SK-N-SH treated with all-trans-retinoic acid at 6 μM for 48 hours (cell line): Measurements from ENCODE around the gene UGT1A1.

Source experiments
- ARNTL ChIP-seq: fragments of 450-650 bp; formaldehyde crosslinking; IDR thresholded peaks from 2 replicates; pipeline ENCODE4 v1.5.0; 2020; ENCODE audit warnings: low read depth, mild to moderate bottlenecking, moderate library complexity, borderline replicate concordance
- PPARA ChIP-seq: fragments of 250-450 bp; sonication (Bioruptor Pico); IDR thresholded peaks from 2 replicates; pipeline ENCODE4 v1.5.0; 2020; ENCODE audit warnings: mild to moderate bottlenecking, borderline replicate concordance
- TF ChIP-seq, protein P1 (sequence below): fragments of 250-450 bp; sonication (Bioruptor Pico); IDR thresholded peaks from 2 replicates; pipeline ENCODE4 v1.5.1; 2021; ENCODE audit warnings: mild to moderate bottlenecking, moderate library complexity

DNA sequence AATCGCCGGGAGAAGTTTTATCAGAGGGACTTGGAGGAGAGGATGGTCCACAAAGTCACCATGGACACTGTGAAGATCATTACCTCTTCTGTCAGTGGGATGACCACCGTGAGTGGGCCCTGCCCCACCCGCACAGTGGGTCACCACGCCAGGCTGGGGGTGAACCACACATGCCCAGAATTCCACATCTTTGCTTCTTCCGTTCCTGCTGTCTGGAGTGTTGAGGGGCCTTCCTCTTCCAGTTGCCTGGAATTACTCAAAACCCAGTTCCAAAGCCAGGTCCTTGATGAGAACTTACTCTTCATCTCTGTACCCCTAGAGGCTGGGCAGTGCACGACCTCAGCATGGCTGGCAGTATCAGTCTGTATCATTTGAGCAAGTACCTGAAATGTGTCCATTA is 40.1 kb downstream of the UGT1A1 start:
- TF ChIP-seq PPARA (CRISPR knock-in tag) (no peak), ARNTL (no peak)
- TF ChIP-seq, protein P1, sequence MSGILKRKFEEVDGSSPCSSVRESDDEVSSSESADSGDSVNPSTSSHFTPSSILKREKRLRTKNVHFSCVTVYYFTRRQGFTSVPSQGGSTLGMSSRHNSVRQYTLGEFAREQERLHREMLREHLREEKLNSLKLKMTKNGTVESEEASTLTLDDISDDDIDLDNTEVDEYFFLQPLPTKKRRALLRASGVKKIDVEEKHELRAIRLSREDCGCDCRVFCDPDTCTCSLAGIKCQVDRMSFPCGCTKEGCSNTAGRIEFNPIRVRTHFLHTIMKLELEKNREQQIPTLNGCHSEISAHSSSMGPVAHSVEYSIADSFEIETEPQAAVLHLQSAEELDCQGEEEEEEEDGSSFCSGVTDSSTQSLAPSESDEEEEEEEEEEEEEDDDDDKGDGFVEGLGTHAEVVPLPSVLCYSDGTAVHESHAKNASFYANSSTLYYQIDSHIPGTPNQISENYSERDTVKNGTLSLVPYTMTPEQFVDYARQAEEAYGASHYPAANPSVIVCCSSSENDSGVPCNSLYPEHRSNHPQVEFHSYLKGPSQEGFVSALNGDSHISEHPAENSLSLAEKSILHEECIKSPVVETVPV, result no peak
